Measurements from ENCODE around the gene DLG2.

The DLG2 gene

GRCh38 chr11:84830372-84830771, 796.8 kb downstream of the DLG2 start:
- no peak for DNase-seq (ENCODE audit: low read depth in 1 of 2, low spot score in 1 of 2)
- no peak overlapping the region for H3K4me3 ChIP-seq (replicated peaks; ENCODE audit: insufficient read depth, low read length)
- H3K27me3 ChIP-seq (ENCODE audit: insufficient read depth, poor library complexity, severe bottlenecking) = no peaks in the 10 kb centered on the region
- H3K27ac ChIP-seq (replicated peaks) = no peak overlapping the region
- TF ChIP-seq SPI1 (IDR thresholded peaks at IDR 0.05; ENCODE audit: borderline replicate concordance, low read depth) (no peak), GABPA (IDR thresholded peaks at IDR 0.05; ENCODE audit: low read depth) (no peak), CTCF (IDR thresholded peaks at IDR 0.05; ENCODE audit: insufficient read depth, low read length) (no peak), POLR2AphosphoS5 (IDR thresholded peaks at IDR 0.05; ENCODE audit: low read depth) (no peak), REST (IDR thresholded peaks at IDR 0.05; ENCODE audit: insufficient replicate concordance, low read depth) (no peak)

- Histone ChIP-seq H3K27ac (replicated peaks) (no peak overlapping the region), H3K4me3 (replicated peaks; ENCODE audit: insufficient read depth, low read length) (no peak overlapping the region), H3K27me3 (ENCODE audit: insufficient read depth, poor library complexity, severe bottlenecking) (no peaks in the 10 kb centered on the region)
- no peak for TF ChIP-seq GABPA (IDR thresholded peaks at IDR 0.05; ENCODE audit: low read depth)
- TF ChIP-seq SPI1 (IDR thresholded peaks at IDR 0.05; ENCODE audit: borderline replicate concordance, low read depth) = no peak
- TF ChIP-seq REST (IDR thresholded peaks at IDR 0.05; ENCODE audit: insufficient replicate concordance, low read depth) = no peak
- no peak for TF ChIP-seq POLR2AphosphoS5 (IDR thresholded peaks at IDR 0.05; ENCODE audit: low read depth)
- DNase-seq (ENCODE audit: low read depth in 1 of 2, low spot score in 1 of 2) = no peak
Observed at GRCh38 chr11:84829162-84829561, 798.0 kb downstream of the DLG2 start.

GRCh38 chr11:84828616-84829015, 798.5 kb downstream of the DLG2 start:
- TF ChIP-seq GABPA (IDR thresholded peaks at IDR 0.05; ENCODE audit: low read depth) (no peak), SPI1 (IDR thresholded peaks at IDR 0.05; ENCODE audit: borderline replicate concordance, low read depth) (no peak), REST (IDR thresholded peaks at IDR 0.05; ENCODE audit: insufficient replicate concordance, low read depth) (no peak), POLR2AphosphoS5 (IDR thresholded peaks at IDR 0.05; ENCODE audit: low read depth) (no peak), CTCF (IDR thresholded peaks at IDR 0.05; ENCODE audit: insufficient read depth, low read length) (no peak)
- no peak for DNase-seq (ENCODE audit: low read depth in 1 of 2, low spot score in 1 of 2)
- Histone ChIP-seq H3K27ac (replicated peaks) (no peak overlapping the region), H3K4me3 (replicated peaks; ENCODE audit: insufficient read depth, low read length) (no peak overlapping the region), H3K27me3 (ENCODE audit: insufficient read depth, poor library complexity, severe bottlenecking) (no peaks in the 10 kb centered on the region)
